ENCODE measurements around the gene SLC7A7. TPM values are rescaled to one million over a fixed set of nuclear protein-coding genes. Genes with fewer than 3 reads are reported as not detected.
"Not testable (repeated sequence)": the region's sequence is repeated elsewhere in the genome, so short reads cannot be mapped to it uniquely, and the experiment has no call there.

The SLC7A7 gene
- total and polyA plus RNA-seq, 2 experiments from 2014 or later = 3.6 to 4.1 TPM

DNA sequence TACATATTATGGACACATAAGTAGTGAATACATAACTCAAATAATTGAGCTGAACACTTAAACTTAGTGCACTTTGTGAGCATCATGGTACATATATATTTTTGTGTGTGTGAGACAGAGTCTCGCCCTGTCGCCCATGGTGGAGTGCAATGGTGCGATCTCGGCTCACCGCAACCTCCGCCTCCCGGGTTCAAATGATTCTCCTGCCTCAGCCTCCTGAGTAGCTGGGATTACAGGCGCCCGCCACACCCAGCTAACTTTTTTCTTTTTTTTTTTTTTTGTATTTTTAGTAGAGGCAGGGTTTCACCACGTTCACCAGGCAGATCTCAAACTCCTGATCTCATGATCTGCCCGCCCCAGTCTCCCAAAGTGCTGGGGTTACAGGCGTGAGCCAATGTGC is 36.9 kb upstream of the SLC7A7 start:
- H3K4me2 ChIP-seq; H2AFZ ChIP-seq; H3K27me3 Mint-ChIP-seq (ENCODE audit: insufficient read depth, low read depth, poor library complexity); H4K20me1 ChIP-seq (replicated peaks; ENCODE audit: insufficient read depth); ATAC-seq; H3K4me3 Mint-ChIP-seq; H3K9me3 Mint-ChIP-seq; H3K9me2 ChIP-seq (ENCODE audit: insufficient read depth); H3K79me2 ChIP-seq (replicated peaks; ENCODE audit: insufficient read depth); H3K27ac Mint-ChIP-seq; H3K36me3 ChIP-seq (ENCODE audit: insufficient read depth); DNase-seq (ENCODE audit: low spot score); H3K4me3 ChIP-seq; H3K27me3 ChIP-seq (ENCODE audit: insufficient read depth); H3K27ac ChIP-seq (ENCODE audit: low read depth); H3K36me3 Mint-ChIP-seq (ENCODE audit: low read depth): not testable (repeated sequence)
- Histone ChIP-seq H3K4me1 (ENCODE audit: insufficient read depth) (peaks cover 23% of the 10 kb centered on the region), H3F3A (replicated peaks; ENCODE audit: low read depth) (peaks cover 21% of the 10 kb centered on the region)
- H3K4me1 Mint-ChIP-seq = peaks cover 26% of the 10 kb centered on the region

DNA sequence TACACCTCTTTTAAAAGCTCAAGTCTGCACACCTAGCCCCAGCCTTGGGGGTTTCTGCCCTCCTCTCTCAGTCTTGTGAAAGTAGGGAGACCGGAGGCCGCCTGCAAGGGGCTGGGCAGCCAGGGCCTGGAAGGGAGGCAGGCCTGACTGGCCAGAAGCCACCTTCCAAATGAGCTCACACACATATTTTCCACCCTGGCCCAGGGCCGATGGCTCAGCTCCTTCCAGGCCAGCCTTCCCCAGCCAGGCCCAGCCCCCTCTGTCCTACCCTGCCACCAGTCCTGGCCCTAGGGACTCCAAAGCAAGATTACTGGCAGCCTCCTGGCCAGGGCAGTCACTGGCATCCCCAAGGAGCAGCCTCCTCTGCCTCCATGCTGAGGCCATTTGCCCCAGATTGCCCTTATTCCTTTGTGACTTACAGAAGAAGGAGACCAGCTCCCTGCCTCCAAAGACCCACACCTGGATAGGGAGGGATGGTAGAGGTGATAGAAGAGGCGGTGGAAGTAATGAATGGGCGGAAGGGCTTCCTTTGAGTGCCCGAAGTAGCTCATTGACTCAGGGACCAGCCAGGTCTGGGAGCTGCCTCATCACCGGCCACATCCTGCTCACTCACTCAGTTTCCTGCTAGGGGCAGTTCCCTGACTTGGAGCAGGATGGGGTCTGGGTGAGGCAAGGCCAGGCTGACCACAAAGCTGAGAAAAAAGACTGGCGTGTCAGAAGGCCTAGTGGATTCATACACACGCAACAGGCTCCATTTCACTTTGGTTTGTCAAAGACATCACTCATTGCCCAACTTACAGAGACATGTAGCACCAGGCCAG is 35.9 kb upstream of the SLC7A7 start:
- H3K9me3 Mint-ChIP-seq = no peaks in the 10 kb centered on the region; the same call in 2 of the 3 replicates
- Histone ChIP-seq H3K27ac (ENCODE audit: low read depth) (no peak overlapping the region), H3K4me3 (no peak overlapping the region), H3F3A (replicated peaks; ENCODE audit: low read depth) (peaks cover 21% of the 10 kb centered on the region), H2AFZ (no peak overlapping the region), H3K36me3 (ENCODE audit: insufficient read depth) (no peaks in the 10 kb centered on the region), H3K4me2 (no peak overlapping the region), H3K9me2 (ENCODE audit: insufficient read depth) (no peaks in the 10 kb centered on the region), H3K79me2 (replicated peaks; ENCODE audit: insufficient read depth) (no peaks in the 10 kb centered on the region), H4K20me1 (replicated peaks; ENCODE audit: insufficient read depth) (no peaks in the 10 kb centered on the region), H3K27me3 (ENCODE audit: insufficient read depth) (no peaks in the 10 kb centered on the region), H3K4me1 (ENCODE audit: insufficient read depth) (peaks cover 23% of the 10 kb centered on the region)
- ATAC-seq (no peak), DNase-seq (ENCODE audit: low spot score) (no peak)
- H3K4me3 Mint-ChIP-seq = no peak overlapping the region
- H3K27ac Mint-ChIP-seq = 0 out of 2 replicates have a peak overlapping the region, but pooled peaks have one; percentile 28
- H3K36me3 Mint-ChIP-seq (ENCODE audit: low read depth) = 0 out of 3 replicates have a peak, but pooled peaks cover 3% of the 10 kb centered on the region
- H3K4me1 Mint-ChIP-seq = peaks cover 26% of the 10 kb centered on the region
- H3K27me3 Mint-ChIP-seq (ENCODE audit: insufficient read depth, low read depth, poor library complexity) = peaks cover 9% of the 10 kb centered on the region
- TF ChIP-seq EZH2phosphoT487 (IDR thresholded peaks at IDR 0.05; ENCODE audit: unreplicated experiment) (no peak), ZNF114 (CRISPR knock-in tag; IDR thresholded peaks at IDR 0.05) (no peak), STAT1 (IDR thresholded peaks at IDR 0.05; ENCODE audit: unreplicated experiment) (no peak), NANOG (IDR thresholded peaks at IDR 0.05; ENCODE audit: borderline replicate concordance) (no peak), JUNB (IDR thresholded peaks at IDR 0.05; ENCODE audit: unreplicated experiment) (no peak), EZH2 (IDR thresholded peaks at IDR 0.05; ENCODE audit: low read depth, unreplicated experiment) (no peak), POLR2AphosphoS5 (IDR thresholded peaks at IDR 0.05; ENCODE audit: low read depth) (no peak)
- TF ChIP-seq, protein P1, sequence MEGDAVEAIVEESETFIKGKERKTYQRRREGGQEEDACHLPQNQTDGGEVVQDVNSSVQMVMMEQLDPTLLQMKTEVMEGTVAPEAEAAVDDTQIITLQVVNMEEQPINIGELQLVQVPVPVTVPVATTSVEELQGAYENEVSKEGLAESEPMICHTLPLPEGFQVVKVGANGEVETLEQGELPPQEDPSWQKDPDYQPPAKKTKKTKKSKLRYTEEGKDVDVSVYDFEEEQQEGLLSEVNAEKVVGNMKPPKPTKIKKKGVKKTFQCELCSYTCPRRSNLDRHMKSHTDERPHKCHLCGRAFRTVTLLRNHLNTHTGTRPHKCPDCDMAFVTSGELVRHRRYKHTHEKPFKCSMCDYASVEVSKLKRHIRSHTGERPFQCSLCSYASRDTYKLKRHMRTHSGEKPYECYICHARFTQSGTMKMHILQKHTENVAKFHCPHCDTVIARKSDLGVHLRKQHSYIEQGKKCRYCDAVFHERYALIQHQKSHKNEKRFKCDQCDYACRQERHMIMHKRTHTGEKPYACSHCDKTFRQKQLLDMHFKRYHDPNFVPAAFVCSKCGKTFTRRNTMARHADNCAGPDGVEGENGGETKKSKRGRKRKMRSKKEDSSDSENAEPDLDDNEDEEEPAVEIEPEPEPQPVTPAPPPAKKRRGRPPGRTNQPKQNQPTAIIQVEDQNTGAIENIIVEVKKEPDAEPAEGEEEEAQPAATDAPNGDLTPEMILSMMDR (conservative IDR thresholded peaks at IDR 0.05; ENCODE audit: low read depth in 2 of 2) = no peak
- TF ChIP-seq, protein P2, sequence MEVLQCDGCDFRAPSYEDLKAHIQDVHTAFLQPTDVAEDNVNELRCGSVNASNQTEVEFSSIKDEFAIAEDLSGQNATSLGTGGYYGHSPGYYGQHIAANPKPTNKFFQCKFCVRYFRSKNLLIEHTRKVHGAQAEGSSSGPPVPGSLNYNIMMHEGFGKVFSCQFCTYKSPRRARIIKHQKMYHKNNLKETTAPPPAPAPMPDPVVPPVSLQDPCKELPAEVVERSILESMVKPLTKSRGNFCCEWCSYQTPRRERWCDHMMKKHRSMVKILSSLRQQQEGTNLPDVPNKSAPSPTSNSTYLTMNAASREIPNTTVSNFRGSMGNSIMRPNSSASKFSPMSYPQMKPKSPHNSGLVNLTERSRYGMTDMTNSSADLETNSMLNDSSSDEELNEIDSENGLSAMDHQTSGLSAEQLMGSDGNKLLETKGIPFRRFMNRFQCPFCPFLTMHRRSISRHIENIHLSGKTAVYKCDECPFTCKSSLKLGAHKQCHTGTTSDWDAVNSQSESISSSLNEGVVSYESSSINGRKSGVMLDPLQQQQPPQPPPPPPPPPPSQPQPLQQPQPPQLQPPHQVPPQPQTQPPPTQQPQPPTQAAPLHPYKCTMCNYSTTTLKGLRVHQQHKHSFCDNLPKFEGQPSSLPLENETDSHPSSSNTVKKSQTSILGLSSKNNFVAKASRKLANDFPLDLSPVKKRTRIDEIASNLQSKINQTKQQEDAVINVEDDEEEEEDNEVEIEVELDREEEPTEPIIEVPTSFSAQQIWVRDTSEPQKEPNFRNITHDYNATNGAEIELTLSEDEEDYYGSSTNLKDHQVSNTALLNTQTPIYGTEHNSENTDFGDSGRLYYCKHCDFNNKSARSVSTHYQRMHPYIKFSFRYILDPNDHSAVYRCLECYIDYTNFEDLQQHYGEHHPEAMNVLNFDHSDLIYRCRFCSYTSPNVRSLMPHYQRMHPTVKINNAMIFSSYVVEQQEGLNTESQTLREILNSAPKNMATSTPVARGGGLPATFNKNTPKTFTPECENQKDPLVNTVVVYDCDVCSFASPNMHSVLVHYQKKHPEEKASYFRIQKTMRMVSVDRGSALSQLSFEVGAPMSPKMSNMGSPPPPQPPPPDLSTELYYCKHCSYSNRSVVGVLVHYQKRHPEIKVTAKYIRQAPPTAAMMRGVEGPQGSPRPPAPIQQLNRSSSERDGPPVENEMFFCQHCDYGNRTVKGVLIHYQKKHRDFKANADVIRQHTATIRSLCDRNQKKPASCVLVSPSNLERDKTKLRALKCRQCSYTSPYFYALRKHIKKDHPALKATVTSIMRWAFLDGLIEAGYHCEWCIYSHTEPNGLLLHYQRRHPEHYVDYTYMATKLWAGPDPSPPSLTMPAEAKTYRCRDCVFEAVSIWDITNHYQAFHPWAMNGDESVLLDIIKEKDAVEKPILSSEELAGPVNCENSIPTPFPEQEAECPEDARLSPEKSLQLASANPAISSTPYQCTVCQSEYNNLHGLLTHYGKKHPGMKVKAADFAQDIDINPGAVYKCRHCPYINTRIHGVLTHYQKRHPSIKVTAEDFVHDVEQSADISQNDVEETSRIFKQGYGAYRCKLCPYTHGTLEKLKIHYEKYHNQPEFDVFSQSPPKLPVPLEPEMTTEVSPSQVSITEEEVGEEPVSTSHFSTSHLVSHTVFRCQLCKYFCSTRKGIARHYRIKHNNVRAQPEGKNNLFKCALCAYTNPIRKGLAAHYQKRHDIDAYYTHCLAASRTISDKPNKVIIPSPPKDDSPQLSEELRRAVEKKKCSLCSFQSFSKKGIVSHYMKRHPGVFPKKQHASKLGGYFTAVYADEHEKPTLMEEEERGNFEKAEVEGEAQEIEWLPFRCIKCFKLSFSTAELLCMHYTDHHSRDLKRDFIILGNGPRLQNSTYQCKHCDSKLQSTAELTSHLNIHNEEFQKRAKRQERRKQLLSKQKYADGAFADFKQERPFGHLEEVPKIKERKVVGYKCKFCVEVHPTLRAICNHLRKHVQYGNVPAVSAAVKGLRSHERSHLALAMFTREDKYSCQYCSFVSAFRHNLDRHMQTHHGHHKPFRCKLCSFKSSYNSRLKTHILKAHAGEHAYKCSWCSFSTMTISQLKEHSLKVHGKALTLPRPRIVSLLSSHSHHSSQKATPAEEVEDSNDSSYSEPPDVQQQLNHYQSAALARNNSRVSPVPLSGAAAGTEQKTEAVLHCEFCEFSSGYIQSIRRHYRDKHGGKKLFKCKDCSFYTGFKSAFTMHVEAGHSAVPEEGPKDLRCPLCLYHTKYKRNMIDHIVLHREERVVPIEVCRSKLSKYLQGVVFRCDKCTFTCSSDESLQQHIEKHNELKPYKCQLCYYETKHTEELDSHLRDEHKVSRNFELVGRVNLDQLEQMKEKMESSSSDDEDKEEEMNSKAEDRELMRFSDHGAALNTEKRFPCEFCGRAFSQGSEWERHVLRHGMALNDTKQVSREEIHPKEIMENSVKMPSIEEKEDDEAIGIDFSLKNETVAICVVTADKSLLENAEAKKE (CRISPR knock-in tag; IDR thresholded peaks at IDR 0.05) = no peak
- TF ChIP-seq, protein P3, sequence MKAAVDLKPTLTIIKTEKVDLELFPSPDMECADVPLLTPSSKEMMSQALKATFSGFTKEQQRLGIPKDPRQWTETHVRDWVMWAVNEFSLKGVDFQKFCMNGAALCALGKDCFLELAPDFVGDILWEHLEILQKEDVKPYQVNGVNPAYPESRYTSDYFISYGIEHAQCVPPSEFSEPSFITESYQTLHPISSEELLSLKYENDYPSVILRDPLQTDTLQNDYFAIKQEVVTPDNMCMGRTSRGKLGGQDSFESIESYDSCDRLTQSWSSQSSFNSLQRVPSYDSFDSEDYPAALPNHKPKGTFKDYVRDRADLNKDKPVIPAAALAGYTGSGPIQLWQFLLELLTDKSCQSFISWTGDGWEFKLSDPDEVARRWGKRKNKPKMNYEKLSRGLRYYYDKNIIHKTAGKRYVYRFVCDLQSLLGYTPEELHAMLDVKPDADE (IDR thresholded peaks at IDR 0.05) = no peak
